NOMO-1 treated with DMSO at 0.1 percent for 48 hours (cell line): ENCODE results near the gene SBF1.
A peak's percentile ranks its signal among the peaks of the same experiment; 100 is the strongest.
"Not testable (repeated sequence)": the region's sequence is repeated elsewhere in the genome, so short reads cannot be mapped to it uniquely, and the experiment has no call there.

Source experiments
- DNase-seq: peaks from one replicate; lab custom pipeline; 2025; ENCODE audit not compliant: unreplicated experiment; lab: John Stamatoyannopoulos, UW

The SBF1 gene, protein sequence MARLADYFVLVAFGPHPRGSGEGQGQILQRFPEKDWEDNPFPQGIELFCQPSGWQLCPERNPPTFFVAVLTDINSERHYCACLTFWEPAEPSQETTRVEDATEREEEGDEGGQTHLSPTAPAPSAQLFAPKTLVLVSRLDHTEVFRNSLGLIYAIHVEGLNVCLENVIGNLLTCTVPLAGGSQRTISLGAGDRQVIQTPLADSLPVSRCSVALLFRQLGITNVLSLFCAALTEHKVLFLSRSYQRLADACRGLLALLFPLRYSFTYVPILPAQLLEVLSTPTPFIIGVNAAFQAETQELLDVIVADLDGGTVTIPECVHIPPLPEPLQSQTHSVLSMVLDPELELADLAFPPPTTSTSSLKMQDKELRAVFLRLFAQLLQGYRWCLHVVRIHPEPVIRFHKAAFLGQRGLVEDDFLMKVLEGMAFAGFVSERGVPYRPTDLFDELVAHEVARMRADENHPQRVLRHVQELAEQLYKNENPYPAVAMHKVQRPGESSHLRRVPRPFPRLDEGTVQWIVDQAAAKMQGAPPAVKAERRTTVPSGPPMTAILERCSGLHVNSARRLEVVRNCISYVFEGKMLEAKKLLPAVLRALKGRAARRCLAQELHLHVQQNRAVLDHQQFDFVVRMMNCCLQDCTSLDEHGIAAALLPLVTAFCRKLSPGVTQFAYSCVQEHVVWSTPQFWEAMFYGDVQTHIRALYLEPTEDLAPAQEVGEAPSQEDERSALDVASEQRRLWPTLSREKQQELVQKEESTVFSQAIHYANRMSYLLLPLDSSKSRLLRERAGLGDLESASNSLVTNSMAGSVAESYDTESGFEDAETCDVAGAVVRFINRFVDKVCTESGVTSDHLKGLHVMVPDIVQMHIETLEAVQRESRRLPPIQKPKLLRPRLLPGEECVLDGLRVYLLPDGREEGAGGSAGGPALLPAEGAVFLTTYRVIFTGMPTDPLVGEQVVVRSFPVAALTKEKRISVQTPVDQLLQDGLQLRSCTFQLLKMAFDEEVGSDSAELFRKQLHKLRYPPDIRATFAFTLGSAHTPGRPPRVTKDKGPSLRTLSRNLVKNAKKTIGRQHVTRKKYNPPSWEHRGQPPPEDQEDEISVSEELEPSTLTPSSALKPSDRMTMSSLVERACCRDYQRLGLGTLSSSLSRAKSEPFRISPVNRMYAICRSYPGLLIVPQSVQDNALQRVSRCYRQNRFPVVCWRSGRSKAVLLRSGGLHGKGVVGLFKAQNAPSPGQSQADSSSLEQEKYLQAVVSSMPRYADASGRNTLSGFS (N-terminal part only)

DNA sequence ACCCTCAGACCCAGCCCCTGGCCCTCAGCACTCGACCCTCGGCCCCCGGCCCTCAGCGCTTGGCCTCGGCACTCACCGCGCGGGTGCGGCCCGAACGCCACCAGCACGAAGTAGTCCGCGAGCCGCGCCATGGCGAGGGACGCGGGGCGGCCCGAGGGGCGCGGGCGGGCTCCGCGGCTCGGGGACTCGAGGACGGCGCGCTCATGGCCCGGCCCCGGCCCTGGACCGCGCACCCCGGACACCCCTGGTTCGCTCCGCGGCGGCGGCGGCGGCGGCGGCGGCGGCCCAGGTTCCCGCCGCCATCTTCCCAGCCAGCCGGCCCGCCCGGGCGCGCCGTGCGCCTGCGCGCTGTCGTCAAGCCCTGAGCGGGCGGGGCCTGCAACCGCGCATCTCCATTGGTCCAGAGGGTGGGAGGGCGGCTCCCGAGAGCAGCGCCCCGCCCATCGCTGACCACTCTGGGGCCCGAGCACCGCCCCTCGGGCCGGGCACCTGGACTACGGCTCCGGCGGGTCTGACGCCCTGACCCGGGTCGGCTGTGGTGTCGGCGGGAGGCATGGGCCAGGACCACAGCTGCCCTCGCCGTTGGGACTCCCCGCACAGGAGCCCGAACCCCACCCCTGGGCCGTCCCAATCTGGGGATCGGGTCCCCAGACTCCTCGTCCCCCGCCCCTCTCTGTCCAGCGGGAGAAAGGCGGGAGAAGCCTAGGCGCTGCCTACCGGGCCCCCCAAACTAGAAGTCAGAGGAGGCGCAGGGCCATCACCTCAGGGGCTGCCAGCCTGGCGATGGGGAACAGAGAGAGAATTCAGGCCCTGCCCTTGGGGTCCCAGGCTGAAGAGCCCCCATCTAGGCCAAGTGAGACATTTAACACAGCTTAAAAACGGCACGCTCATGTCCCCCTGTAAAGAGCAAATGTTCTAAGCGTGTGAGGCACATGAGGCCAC lies at the start of gene SBF1:
SBF1 (minus strand) TSS at position 326 of the 942 bp plus-strand sequence; CDS start at position 131, 195 bp downstream.
- DNase-seq, result peak; percentile 79

DNA sequence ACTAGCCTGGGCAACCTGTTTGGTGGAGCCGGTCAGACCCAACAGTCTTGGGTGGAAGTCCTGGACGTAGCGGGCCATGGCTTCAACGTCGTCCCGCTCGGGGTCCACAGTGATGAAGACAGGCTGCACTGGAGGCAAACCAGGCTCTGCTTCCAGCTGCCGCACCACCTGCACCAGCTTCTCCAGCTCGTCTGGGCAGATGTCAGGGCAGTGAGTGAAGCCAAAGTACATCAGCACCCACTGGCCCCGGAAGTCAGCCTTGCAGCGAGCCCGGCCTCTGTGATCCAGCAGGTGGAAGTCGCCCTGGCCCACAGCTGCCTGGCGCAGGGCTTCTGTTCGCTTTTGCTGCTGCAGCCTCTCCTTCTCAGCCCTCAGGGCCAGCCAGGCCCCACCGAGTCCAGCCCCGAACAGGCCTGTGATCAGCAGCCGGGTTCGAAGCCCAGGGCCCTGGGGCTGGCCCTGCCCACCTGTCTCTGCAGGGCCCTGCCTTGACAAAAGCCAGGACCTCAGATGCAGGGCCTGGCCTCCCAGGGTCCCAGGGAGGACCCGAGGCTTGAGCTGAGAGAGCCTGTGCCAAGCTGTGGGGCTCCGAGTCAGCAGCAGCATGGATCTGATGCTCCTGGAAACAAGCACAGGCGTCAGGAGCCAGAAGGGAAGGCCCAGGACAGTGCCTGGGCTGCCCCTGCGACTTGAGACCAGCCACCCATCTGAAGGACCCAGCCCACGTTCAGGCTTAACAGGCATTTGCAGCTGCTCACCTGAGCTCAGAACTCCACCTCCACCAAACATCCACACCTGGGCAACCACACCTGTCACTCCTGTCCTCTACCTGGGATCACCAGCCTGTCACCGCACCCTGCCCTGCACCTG lies 49.2 kb upstream of the SBF1 start:
- no peak for DNase-seq

DNA sequence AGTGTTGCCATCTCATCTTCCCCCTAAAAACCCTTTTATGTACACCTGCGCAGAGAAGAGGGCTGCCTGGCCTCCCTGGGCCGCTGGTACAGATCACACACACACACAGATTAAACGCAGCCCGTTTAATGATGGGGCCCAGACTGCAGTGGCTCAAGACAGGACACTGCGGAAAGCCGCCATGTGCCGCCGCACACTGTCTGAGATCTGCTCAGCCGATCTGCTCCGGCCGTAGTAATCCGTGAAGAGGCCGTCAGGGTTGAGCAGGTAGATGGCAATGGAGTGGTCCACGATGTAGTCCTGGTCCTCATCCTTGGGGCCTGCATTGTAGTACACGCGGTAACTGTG lies 48.6 kb upstream of the SBF1 start:
- no peak for DNase-seq

DNA sequence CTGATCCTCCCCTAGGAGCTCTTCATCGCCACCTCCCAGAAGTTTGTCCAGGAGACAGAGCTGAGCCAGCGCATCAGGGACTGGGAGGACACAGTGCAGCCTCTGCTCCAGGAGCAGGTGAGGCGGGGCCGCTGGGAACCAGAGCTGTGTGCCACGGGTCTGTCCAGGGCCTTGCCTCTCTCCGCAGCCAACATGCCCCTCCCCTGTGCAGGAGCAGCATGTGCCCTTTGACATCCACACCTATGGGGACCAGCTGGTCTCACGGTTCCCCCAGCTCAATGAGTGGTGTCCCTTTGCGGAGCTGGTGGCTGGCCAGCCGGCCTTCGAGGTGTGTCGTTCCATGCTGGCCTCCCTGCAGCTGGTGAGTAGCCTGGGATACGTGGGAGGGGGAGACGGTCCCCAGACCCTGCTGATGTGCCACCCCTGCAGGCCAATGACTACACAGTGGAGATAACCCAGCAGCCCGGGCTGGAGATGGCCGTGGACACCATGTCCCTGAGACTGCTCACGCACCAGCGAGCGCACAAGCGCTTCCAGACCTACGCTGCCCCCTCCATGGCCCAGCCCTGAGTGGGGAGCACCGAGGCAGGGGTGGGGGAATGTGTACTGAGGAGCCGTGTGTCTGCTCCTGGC lies 48.1 kb upstream of the SBF1 start:
- DNase-seq, result no peak

DNA sequence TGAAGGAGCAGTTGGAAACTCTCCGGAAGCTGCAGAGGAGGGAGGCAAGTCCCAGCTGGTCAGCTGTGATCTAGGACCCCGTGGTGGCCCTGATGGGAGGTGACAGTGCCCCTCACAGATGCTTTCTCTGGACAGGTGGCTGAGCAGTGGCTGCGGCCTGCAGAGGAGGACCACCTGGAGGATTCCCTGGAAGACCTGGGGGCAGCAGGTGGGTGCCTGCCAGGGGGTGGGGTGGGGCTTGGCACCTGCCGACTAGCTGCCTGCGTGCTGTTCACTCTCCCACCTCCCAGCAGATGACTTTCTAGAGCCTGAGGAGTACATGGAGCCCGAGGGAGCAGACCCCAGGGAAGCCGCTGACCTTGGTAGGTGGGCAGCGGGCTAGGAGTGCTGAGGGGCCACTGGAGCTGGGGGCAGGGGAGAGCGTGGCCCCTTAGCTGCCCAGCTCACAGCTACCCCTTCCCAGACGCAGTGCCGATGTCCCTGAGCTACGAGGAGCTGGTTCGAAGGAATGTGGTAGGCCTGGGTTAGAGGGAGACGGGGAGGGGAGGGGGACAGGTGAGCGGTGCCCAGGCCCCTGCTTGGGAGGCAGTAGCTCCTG lies 47.5 kb upstream of the SBF1 start:
- DNase-seq, result no peak

DNA sequence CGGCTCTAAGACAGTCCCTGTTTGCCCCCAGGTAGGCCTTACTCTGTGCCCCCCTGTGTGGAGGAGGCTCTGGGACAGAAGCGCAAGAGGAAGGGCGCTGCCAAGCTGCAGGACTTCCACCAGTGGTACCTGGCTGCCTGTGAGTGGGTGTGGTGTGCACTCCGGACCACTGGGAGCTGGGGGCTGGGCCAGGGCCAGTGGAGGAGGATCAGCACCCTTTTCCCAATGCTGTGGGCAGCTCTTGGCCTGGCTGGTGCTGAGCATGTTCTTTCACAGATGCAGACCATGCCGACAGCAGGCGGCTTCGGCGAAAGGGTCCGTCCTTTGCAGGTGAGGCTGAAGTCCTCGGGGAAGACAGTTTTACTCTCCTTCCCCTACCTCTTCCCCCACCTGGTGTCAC lies 46.9 kb upstream of the SBF1 start:
- no peak for DNase-seq

DNA sequence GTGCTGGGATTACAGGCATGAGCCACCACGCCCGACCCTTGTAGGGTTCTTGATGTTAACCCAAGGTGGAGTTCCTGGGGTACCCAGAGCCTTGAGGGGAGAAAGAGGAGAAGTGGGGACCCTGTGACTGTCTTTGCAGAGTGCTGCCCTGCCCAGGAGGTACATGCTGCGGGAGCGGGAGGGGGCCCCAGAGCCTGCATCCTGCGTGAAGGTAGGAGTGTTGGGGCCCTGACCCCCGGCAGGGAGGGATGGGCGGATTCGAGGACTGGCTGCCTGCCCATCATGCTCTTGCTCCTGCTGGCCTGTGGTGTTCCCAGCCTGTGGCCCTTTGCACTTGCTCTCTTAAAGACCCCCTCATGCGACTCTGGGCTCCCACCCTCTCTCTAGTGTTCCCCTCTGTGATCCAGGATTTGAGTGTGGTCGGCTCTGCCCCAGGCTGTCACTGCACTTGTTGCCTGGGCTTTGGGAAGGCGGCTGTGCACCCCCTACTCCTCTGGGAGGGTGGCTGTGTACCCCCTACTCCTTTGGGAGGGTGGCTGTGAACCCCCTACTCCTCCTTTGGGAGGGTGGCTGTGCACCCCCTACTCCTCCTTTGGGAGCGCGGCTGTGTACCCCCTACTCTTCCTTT lies 46.1 kb upstream of the SBF1 start:
- no peak for DNase-seq

DNA sequence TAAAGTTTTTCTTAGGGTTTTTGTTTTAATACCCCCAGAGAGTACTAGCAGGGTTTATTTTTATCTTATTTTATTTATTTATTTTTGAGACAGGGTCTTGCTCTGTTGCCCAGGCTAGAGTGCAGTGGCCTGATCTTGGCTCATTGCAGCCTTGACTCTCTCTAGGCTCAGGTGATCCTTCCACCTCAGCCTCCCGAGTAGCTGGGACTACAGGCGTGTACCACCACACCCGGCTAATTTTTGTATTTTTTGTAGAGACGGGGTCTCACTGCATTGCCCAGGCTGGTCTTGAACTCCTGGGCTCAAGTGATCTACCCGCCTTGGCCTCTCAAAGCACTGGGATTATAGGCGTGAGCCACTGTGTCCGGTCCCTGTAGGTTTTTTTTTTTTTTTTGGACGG lies 45.3 kb upstream of the SBF1 start:
- DNase-seq, result not testable (repeated sequence)

DNA sequence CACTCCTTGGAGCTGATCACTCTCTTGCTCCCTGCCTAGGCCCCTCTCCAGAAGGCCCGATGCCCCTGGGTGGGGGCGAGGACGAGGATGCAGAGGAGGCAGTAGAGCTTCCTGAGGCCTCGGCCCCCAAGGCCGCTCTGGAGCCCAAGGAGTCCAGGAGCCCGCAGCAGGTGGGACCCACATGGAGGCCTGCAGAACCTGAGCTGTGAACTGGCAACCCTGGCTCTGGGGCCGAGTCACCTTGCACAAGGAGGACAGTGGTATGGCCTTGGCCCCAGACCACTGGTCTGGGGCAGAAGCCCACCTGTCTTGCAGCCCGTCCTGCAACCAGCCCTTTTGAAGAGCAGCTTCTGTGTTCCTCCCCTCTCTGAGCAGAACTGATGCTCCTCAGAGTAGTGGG lies 44.3 kb upstream of the SBF1 start:
- DNase-seq, result no peak

DNA sequence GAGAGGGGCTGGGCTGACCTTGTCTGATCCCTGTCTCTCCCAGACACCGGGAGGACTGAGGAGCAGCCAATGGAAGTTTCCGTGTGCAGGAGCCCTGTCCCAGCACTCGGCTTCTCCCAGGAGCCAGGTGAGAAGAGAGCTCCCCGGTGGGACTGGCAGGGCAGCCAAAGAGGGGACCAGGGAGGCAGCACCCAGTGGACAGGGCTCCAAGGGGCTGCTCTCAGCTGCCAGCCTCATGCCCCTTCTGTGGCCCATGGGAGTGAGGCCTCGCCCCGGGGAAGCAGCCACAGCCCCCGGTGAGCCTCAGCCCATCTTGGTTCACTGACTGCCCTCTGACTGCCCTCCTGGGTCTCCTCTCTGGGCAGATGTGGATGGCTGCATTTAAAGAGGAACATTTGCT lies 43.8 kb upstream of the SBF1 start:
- no peak for DNase-seq

DNA sequence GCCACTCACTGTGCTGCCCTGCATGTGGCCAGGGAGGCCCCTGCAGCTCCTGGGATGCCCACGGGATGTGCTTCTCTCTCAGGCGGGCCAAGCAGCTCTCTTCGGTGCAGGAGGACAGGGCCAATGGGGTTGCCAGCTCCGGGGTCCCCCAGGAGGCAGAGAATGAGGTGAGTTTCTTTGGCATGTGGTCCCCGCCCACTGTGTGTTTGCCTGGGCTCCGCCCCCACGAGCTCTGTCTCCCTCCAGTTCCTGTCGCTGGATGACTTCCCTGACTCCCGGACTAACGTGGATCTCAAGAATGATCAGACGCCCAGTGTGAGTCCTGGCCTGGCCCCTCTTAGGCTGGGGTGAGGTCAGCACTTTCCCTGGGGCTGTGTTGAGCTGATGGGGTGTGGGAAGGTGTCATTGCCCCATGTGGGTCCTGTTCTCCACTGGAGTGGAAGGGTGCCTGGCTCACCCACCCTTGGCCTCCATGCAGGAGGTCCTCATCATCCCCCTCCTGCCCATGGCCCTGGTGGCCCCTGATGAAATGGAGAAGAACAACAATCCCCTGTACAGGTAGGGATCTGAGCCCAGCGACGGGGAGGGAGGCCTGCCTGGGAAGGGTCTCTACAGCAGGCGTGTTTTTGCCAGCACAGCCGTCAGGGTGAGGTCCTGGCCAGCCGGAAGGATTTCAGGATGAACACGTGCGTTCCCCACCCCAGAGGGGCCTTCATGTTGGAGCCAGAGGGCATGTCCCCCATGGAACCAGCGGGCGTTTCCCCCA lies 42.8 kb upstream of the SBF1 start:
- no peak for DNase-seq

DNA sequence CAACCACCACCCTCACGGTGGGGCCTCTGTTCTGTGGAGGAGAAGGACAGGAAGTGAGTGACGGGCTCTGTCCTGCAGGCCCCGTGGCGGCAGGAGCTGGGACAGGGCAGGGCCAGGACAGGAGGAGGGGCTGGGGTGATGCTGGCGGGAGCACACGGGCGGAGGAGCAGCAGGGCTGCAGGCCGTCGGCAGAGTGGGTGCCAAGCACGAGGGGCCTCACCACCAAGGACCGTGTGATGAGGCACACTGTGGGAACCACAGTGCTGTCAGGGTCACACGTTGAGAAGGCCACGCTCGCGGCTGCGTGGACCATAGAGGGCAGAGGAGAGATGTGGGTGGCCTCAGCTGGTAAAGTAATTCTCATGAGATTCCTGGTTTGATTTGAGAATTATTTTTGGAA lies 42.1 kb upstream of the SBF1 start:
- DNase-seq, result no peak

DNA sequence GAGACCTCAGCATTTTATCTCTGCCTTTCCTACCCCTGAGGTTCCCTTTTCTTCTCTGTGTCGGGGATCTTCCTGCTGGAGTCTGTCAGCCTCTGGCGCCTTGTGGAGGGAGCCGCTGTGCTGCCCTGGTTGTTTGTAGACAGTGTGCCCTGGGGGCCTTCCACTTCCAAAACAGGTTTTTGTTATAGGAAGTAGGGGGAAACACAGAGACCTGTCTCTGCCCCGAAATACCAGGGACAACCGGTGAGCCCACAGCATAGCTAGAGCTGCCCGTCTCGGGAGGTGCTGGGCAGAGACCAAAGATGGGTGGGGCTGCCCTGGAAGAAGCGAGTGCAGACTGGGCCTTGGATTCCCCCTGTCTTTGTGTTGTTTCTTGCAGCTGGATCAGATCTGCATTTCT lies 41.2 kb upstream of the SBF1 start:
- no peak for DNase-seq

DNA sequence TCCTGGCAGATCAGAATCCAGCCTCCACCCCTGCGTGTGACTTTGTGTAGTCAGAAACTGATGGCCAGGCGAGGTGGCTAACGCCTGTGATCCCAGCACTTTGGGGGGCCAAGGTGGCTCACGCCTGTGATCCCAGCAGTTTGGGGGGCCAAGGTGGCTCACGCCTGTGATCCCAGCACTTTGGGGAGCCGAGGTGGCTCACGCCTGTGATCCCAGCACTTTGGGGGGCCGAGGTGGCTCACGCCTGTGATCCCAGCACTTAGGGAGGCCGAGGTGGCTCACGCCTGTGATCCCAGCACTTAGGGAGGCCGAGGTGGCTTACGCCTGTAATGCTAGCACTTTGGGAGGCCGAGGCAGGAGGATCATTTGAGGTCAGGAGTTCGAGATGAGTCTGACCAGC lies 38.3 kb upstream of the SBF1 start:
- no peak for DNase-seq

DNA sequence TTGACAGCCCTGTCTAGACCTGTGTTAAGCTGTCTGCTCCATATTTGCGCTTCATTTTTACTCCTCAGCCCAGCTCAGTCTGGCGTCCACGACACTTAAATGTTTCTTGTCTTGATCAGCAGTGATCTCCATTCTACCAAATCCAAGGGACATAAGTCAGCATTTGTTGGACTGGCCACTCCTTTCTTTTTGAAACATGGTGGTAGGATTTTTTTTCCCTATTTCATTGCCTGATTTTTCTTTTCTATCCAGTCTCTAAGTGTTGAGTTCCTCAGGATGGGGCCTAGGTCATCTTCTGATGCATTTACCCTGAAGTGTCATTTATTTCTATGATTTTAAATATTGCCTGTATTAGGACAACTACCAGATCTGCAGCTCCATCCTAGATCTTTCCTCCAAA lies 34.1 kb upstream of the SBF1 start:
- no peak for DNase-seq

DNA sequence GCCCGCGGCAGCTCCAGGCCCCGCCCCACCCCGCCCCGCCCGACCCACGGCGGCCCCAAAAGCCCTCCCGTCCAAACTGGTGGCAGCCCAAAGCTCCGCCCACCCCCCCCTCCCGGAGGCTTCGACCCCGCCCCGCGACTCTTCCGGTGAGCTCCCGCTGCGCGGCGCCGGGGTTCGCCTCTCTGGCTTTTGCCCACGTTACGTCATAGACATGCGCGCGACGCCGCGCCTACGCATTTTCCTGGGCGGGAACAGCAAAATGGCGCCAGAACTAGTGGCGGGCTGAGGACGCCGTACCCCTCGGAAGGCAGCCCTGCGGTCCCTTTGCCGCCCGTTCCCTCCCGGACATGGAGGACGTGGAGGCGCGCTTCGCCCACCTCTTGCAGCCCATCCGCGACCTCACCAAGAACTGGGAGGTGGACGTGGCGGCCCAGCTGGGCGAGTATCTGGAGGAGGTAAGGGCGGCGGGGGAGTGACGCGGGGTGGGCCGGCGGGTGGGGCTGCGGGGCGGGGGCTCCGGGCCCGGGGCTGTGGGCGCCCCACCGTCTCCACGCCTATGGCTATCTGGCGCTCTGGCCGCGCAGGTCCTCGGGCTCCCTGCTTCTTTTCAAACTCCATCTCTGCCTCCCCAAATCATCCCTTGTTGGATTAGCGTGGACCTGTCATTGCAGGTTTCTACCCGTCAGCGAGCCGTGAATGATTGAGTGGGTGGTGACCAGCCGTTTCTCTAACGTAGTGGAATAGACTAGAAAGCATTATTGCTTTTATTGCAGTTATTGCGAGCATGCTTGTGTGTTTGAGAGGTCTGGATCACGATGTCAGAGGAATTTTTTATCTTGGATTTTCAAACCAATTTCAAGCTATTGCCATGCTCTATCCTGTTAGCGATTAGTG lies 33.4 kb upstream of the SBF1 start, which contains the start of gene NCAPH2:
NCAPH2 (plus strand) TSS at position 234 of the 894 bp plus-strand sequence; CDS start at position 348, 114 bp downstream.
- peak; percentile 93 for DNase-seq
